ENCODE results near the gene PDE8B.

Gene PDE8B

GRCh38 chr5:77430726-77431125 lies 220.2 kb downstream of the PDE8B start:
- H3K23ac ChIP-seq (ENCODE audit: low read length), result no peak overlapping the region
- no peak overlapping the region for H2BK120ac ChIP-seq (ENCODE audit: low read depth, low read length)
- no CpG with 5 or more reads among the region's 1 CpG for WGBS (ENCODE audit: extremely low coverage, insufficient coverage, low lambda C conversion rate)
- no peak overlapping the region for H3K4me3 ChIP-seq (ENCODE audit: low read length)
- no peak overlapping the region for H4K8ac ChIP-seq (ENCODE audit: low read depth, low read length)
- H3K4ac ChIP-seq (ENCODE audit: low read depth, low read length), result no peak overlapping the region
- H2BK15ac ChIP-seq (replicated peaks; ENCODE audit: low read depth), result no peak overlapping the region
- no peaks in the 10 kb centered on the region for H3K27me3 ChIP-seq (ENCODE audit: insufficient read depth, low read length, poor library complexity)
- no peak overlapping the region for H3K27ac ChIP-seq (ENCODE audit: low read depth, low read length)
- no peak overlapping the region for H3K56ac ChIP-seq (ENCODE audit: low read length)
- no peak overlapping the region for H3K4me2 ChIP-seq (ENCODE audit: low read length)
- H3K18ac ChIP-seq (ENCODE audit: low read length), result no peak overlapping the region
- H3K79me2 ChIP-seq (ENCODE audit: control insufficient read depth, insufficient read depth, low read length), result no peaks in the 10 kb centered on the region
- no peak overlapping the region for H4K5ac ChIP-seq (ENCODE audit: low read length)
- no peaks in the 10 kb centered on the region for H3K4me1 ChIP-seq (ENCODE audit: control insufficient read depth, low read depth, low read length)
- no peak for DNase-seq
- no peak overlapping the region for H2BK5ac ChIP-seq (ENCODE audit: low read length)
- H3K9ac ChIP-seq (ENCODE audit: low read length), result no peak overlapping the region
- no peak overlapping the region for H2AK5ac ChIP-seq (ENCODE audit: low read length)
- H3K79me1 ChIP-seq (ENCODE audit: low read length), result no peaks in the 10 kb centered on the region
- no peaks in the 10 kb centered on the region for H3K36me3 ChIP-seq (ENCODE audit: control insufficient read depth, insufficient read depth, low read length)

DNA sequence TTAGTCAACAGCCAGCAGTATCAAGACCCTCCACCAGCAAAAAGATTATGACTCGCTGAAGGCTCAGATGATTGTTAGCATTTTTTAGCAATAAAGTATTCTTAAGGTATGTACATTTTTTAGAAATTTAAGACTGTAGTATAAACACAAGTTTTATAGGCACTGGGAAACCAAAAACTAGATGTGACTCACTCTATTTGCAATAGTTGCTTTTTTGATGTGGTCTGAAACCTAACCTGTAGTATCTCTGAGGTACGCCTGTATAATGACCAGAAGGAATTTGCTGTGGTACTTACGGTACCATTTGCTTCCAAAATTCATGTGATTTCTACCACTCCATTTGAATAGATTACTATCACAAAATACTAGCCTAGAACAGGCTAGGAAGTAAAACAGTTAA lies 220.8 kb downstream of the PDE8B start:
- Histone ChIP-seq H3K9ac (ENCODE audit: low read length) (no peak overlapping the region), H2AK5ac (ENCODE audit: low read length) (no peak overlapping the region), H3K27ac (ENCODE audit: low read depth, low read length) (no peak overlapping the region), H2BK15ac (replicated peaks; ENCODE audit: low read depth) (no peak overlapping the region), H3K79me2 (ENCODE audit: control insufficient read depth, insufficient read depth, low read length) (no peaks in the 10 kb centered on the region), H3K4me3 (ENCODE audit: low read length) (no peak overlapping the region), H3K79me1 (ENCODE audit: low read length) (no peaks in the 10 kb centered on the region), H3K56ac (ENCODE audit: low read length) (no peak overlapping the region), H4K8ac (ENCODE audit: low read depth, low read length) (no peak overlapping the region), H2BK120ac (ENCODE audit: low read depth, low read length) (no peak overlapping the region), H3K4ac (ENCODE audit: low read depth, low read length) (no peak overlapping the region), H2BK5ac (ENCODE audit: low read length) (no peak overlapping the region), H3K18ac (ENCODE audit: low read length) (no peak overlapping the region), H3K23ac (ENCODE audit: low read length) (no peak overlapping the region), H3K27me3 (ENCODE audit: insufficient read depth, low read length, poor library complexity) (no peaks in the 10 kb centered on the region), H3K36me3 (ENCODE audit: control insufficient read depth, insufficient read depth, low read length) (no peaks in the 10 kb centered on the region), H3K4me1 (ENCODE audit: control insufficient read depth, low read depth, low read length) (no peaks in the 10 kb centered on the region), H3K4me2 (ENCODE audit: low read length) (no peak overlapping the region), H4K5ac (ENCODE audit: low read length) (no peak overlapping the region)
- no CpG with 5 or more reads among the region's 3 CpGs for WGBS (ENCODE audit: extremely low coverage, insufficient coverage, low lambda C conversion rate)
- DNase-seq, result no peak

- no peak overlapping the region for H2BK120ac ChIP-seq (ENCODE audit: low read depth, low read length)
- H2BK15ac ChIP-seq (replicated peaks; ENCODE audit: low read depth), result no peak overlapping the region
- no peak overlapping the region for H2BK5ac ChIP-seq (ENCODE audit: low read length)
- no peak overlapping the region for H4K5ac ChIP-seq (ENCODE audit: low read length)
- H4K8ac ChIP-seq (ENCODE audit: low read depth, low read length), result no peak overlapping the region
- H3K23ac ChIP-seq (ENCODE audit: low read length), result no peak overlapping the region
- no peak overlapping the region for H3K56ac ChIP-seq (ENCODE audit: low read length)
- H3K18ac ChIP-seq (ENCODE audit: low read length), result no peak overlapping the region
- no peak overlapping the region for H3K4ac ChIP-seq (ENCODE audit: low read depth, low read length)
- H3K4me1 ChIP-seq (ENCODE audit: control insufficient read depth, low read depth, low read length), result no peaks in the 10 kb centered on the region
- H3K4me2 ChIP-seq (ENCODE audit: low read length), result no peak overlapping the region
- no peak overlapping the region for H3K9ac ChIP-seq (ENCODE audit: low read length)
- peaks cover 1% of the 10 kb centered on the region for H3K36me3 ChIP-seq (ENCODE audit: control insufficient read depth, insufficient read depth, low read length)
- H3K79me1 ChIP-seq (ENCODE audit: low read length), result no peaks in the 10 kb centered on the region
- no peaks in the 10 kb centered on the region for H3K27me3 ChIP-seq (ENCODE audit: insufficient read depth, low read length, poor library complexity)
- no peak overlapping the region for H3K4me3 ChIP-seq (ENCODE audit: low read length)
- H3K27ac ChIP-seq (ENCODE audit: low read depth, low read length), result no peak overlapping the region
- no peak overlapping the region for H2AK5ac ChIP-seq (ENCODE audit: low read length)
- H3K79me2 ChIP-seq (ENCODE audit: control insufficient read depth, insufficient read depth, low read length), result no peaks in the 10 kb centered on the region
- WGBS (ENCODE audit: extremely low coverage, insufficient coverage, low lambda C conversion rate), result no CpG with 5 or more reads among the region's 1 CpG
- no peak for DNase-seq
Measured at GRCh38 chr5:77431719-77432118, 221.2 kb downstream of the PDE8B start.

- H4K8ac ChIP-seq (ENCODE audit: low read depth, low read length), result no peak overlapping the region
- no peak overlapping the region for H3K9ac ChIP-seq (ENCODE audit: low read length)
- no peak overlapping the region for H4K5ac ChIP-seq (ENCODE audit: low read length)
- no peak overlapping the region for H3K4ac ChIP-seq (ENCODE audit: low read depth, low read length)
- H3K27ac ChIP-seq (ENCODE audit: low read depth, low read length), result no peak overlapping the region
- H2BK15ac ChIP-seq (replicated peaks; ENCODE audit: low read depth), result no peak overlapping the region
- H2AK5ac ChIP-seq (ENCODE audit: low read length), result no peak overlapping the region
- no peaks in the 10 kb centered on the region for H3K4me1 ChIP-seq (ENCODE audit: control insufficient read depth, low read depth, low read length)
- H3K18ac ChIP-seq (ENCODE audit: low read length), result no peak overlapping the region
- no peaks in the 10 kb centered on the region for H3K79me2 ChIP-seq (ENCODE audit: control insufficient read depth, insufficient read depth, low read length)
- DNase-seq, result peak; percentile 39
- H3K36me3 ChIP-seq (ENCODE audit: control insufficient read depth, insufficient read depth, low read length), result peaks cover 1% of the 10 kb centered on the region
- H2BK5ac ChIP-seq (ENCODE audit: low read length), result no peak overlapping the region
- no peak overlapping the region for H3K4me2 ChIP-seq (ENCODE audit: low read length)
- no peaks in the 10 kb centered on the region for H3K79me1 ChIP-seq (ENCODE audit: low read length)
- no peak overlapping the region for H3K23ac ChIP-seq (ENCODE audit: low read length)
- H3K56ac ChIP-seq (ENCODE audit: low read length), result no peak overlapping the region
- no peak overlapping the region for H2BK120ac ChIP-seq (ENCODE audit: low read depth, low read length)
- H3K4me3 ChIP-seq (ENCODE audit: low read length), result no peak overlapping the region
- H3K27me3 ChIP-seq (ENCODE audit: insufficient read depth, low read length, poor library complexity), result no peaks in the 10 kb centered on the region
- no CpG with 5 or more reads among the region's 5 CpGs for WGBS (ENCODE audit: extremely low coverage, insufficient coverage, low lambda C conversion rate)
Measured at GRCh38 chr5:77437194-77437593, 226.7 kb downstream of the PDE8B start.

- Histone ChIP-seq H3K79me2 (ENCODE audit: control insufficient read depth, insufficient read depth, low read length) (no peaks in the 10 kb centered on the region), H3K27me3 (ENCODE audit: insufficient read depth, low read length, poor library complexity) (no peaks in the 10 kb centered on the region), H3K4ac (ENCODE audit: low read depth, low read length) (no peak overlapping the region), H3K36me3 (ENCODE audit: control insufficient read depth, insufficient read depth, low read length) (peaks cover 1% of the 10 kb centered on the region), H3K4me2 (ENCODE audit: low read length) (no peak overlapping the region), H3K79me1 (ENCODE audit: low read length) (no peaks in the 10 kb centered on the region), H3K9ac (ENCODE audit: low read length) (no peak overlapping the region), H4K5ac (ENCODE audit: low read length) (no peak overlapping the region), H3K4me1 (ENCODE audit: control insufficient read depth, low read depth, low read length) (no peaks in the 10 kb centered on the region), H3K18ac (ENCODE audit: low read length) (no peak overlapping the region), H3K27ac (ENCODE audit: low read depth, low read length) (no peak overlapping the region), H3K56ac (ENCODE audit: low read length) (no peak overlapping the region), H3K4me3 (ENCODE audit: low read length) (no peak overlapping the region), H2BK5ac (ENCODE audit: low read length) (no peak overlapping the region), H4K8ac (ENCODE audit: low read depth, low read length) (no peak overlapping the region), H3K23ac (ENCODE audit: low read length) (no peak overlapping the region), H2BK15ac (replicated peaks; ENCODE audit: low read depth) (no peak overlapping the region), H2BK120ac (ENCODE audit: low read depth, low read length) (no peak overlapping the region), H2AK5ac (ENCODE audit: low read length) (no peak overlapping the region)
- WGBS (ENCODE audit: extremely low coverage, insufficient coverage, low lambda C conversion rate), result no CpG with 5 or more reads among the region's 3 CpGs
- DNase-seq, result no peak
Measured at GRCh38 chr5:77438071-77438470, 227.6 kb downstream of the PDE8B start.

DNA sequence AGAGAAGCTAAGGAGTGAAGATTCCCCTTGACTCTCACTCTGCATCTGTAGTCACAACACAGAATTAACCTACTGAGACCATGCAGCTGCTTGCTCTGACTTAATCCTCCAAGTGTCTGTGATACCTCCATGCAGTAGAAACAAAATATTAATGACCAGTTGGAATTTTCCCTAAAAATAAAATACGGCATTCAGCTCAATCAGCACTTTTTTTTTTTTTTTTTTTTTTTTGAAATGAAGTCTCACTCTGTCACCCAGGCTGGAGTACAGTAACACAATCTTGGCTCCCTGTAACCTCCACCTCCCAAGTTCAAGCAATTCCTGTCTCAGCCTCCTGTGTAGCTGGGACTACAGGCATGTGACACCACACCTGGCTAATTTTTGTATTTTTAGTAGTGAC lies 233.2 kb downstream of the PDE8B start:
- no peak overlapping the region for H3K4me3 ChIP-seq (ENCODE audit: low read length)
- H3K4me2 ChIP-seq (ENCODE audit: low read length), result no peak overlapping the region
- H2BK5ac ChIP-seq (ENCODE audit: low read length), result no peak overlapping the region
- H3K9ac ChIP-seq (ENCODE audit: low read length), result no peak overlapping the region
- H3K79me2 ChIP-seq (ENCODE audit: control insufficient read depth, insufficient read depth, low read length), result no peaks in the 10 kb centered on the region
- H3K4ac ChIP-seq (ENCODE audit: low read depth, low read length), result no peak overlapping the region
- no peak overlapping the region for H2BK120ac ChIP-seq (ENCODE audit: low read depth, low read length)
- H3K56ac ChIP-seq (ENCODE audit: low read length), result no peak overlapping the region
- DNase-seq, result no peak
- no CpG with 5 or more reads among the region's 1 CpG for WGBS (ENCODE audit: extremely low coverage, insufficient coverage, low lambda C conversion rate)
- H3K23ac ChIP-seq (ENCODE audit: low read length), result no peak overlapping the region
- H3K4me1 ChIP-seq (ENCODE audit: control insufficient read depth, low read depth, low read length), result no peaks in the 10 kb centered on the region
- no peaks in the 10 kb centered on the region for H3K27me3 ChIP-seq (ENCODE audit: insufficient read depth, low read length, poor library complexity)
- no peak overlapping the region for H3K27ac ChIP-seq (ENCODE audit: low read depth, low read length)
- H4K5ac ChIP-seq (ENCODE audit: low read length), result no peak overlapping the region
- H3K36me3 ChIP-seq (ENCODE audit: control insufficient read depth, insufficient read depth, low read length), result no peaks in the 10 kb centered on the region
- H3K18ac ChIP-seq (ENCODE audit: low read length), result no peak overlapping the region
- H3K79me1 ChIP-seq (ENCODE audit: low read length), result no peaks in the 10 kb centered on the region
- no peak overlapping the region for H2BK15ac ChIP-seq (replicated peaks; ENCODE audit: low read depth)
- no peak overlapping the region for H2AK5ac ChIP-seq (ENCODE audit: low read length)
- H4K8ac ChIP-seq (ENCODE audit: low read depth, low read length), result no peak overlapping the region
